IPS-15b (cell line): Measurements from ENCODE around the gene TOX2.

Source experiments
- H3K27me3 ChIP-seq: one replicate; pipeline ENCODE4 v1.6.1; 2013; ENCODE audit warnings: low read length; ENCODE audit not compliant: control insufficient read depth, insufficient read depth
- H3K36me3 ChIP-seq: one replicate; pipeline ENCODE4 v1.6.1; 2013; ENCODE audit warnings: low read length; ENCODE audit not compliant: control insufficient read depth, insufficient read depth
- H3K4me1 ChIP-seq: one replicate; pipeline ENCODE4 v1.6.1; 2013; ENCODE audit warnings: mild to moderate bottlenecking, low read length; ENCODE audit not compliant: control insufficient read depth, insufficient read depth
- H3K4me3 ChIP-seq: one replicate; pipeline ENCODE4 v1.5.1; 2013; ENCODE audit warnings: low read depth, low read length
- H3K9ac ChIP-seq: one replicate; pipeline ENCODE4 v1.6.1; 2013; ENCODE audit warnings: low read depth, mild to moderate bottlenecking, low read length
- H3K9me3 ChIP-seq: one replicate; pipeline ENCODE4 v1.6.1; 2013; ENCODE audit warnings: mild to moderate bottlenecking, low read length; ENCODE audit not compliant: control insufficient read depth, insufficient read depth

Gene TOX2

DNA sequence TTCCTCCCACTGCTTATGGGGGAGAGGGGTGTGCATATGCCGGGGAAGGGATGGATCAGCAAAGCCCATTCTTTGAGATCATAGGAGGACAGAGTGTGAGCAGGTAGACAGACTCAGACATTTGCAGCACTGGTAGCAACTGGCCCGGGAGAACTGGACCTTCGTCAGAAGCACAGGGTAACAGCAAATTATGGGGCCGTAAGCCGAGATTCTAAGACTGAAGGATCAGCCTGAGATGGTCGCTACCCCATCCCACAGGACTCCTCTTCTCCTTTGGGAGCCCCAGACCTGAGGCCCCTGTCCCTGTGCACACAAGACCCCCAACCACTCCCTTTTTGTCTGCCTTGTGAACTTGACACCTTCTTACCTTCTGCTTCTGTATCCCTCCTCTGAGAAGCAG, 106.5 kb downstream of the TOX2 start:
- Histone ChIP-seq H3K9me3 (no peaks in the 10 kb centered on the region), H3K36me3 (no peaks in the 10 kb centered on the region), H3K4me1 (peaks cover 7% of the 10 kb centered on the region), H3K9ac (no peak overlapping the region), H3K27me3 (no peaks in the 10 kb centered on the region), H3K4me3 (no peak overlapping the region)

DNA sequence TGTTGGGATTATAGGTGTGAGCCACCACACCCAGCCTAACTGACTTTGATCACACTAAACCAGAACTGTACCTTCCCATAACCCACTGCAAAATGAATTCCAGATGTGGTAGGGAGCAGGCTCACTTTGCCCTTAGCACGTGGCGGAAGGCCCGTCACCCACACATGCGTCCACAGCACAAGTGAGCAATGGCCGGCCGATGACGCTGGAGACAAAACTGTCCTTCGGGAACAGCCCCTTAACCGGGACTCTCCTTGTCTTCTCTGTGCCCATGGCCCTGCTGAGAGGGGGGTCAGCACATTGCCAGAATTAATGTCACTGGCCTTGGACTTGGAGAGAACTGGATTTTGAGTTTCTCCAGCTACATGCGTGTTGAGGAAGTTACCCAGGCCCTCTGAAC, 107.2 kb downstream of the TOX2 start:
- Histone ChIP-seq H3K27me3 (no peaks in the 10 kb centered on the region), H3K36me3 (no peaks in the 10 kb centered on the region), H3K4me1 (peaks cover 7% of the 10 kb centered on the region), H3K9me3 (no peaks in the 10 kb centered on the region), H3K4me3 (no peak overlapping the region), H3K9ac (no peak overlapping the region)

- Histone ChIP-seq H3K9ac (no peak overlapping the region), H3K4me1 (peaks cover 7% of the 10 kb centered on the region), H3K4me3 (no peak overlapping the region)
Observed at GRCh38 chr20:44022464-44022863, 107.8 kb downstream of the TOX2 start.

DNA sequence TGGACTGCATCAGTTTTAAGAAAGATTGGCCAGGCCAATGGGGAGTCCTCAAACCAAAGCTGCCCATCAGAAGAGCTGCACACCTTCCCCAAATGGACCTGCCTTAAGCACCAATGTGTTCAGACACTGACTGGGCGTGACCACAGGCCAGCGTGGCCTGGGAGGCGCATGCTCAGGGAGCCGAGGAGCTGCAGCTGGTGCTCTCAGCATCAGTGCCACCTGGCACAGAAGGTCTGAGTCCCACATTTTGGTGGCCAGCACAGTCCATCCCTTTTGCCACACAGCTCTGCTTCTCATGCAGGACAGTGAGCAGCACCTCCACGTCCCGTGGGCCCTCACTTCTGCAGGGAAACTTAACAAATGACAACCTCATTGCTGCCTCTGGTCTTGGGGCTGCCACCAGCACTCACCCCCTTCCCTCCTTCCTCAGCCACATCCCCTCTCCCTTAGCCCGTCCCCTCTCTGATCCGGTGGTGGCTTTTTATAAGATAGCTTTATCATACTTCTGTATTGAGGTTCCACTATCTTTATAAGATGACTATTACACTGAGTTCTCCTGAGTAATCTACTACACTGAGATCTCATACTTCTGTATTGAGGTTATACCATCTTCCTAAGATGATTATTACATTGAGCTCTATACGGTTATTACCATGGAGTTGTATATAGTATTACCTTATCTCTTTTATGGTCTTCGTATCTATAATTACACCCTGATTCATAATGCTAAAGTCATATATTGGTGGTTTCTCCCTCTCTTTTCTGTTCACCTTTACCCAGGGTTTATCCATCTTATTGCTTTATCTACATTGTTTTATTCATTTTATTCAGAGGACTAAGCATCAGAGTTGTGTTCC, 109.1 kb downstream of the TOX2 start:
- no peaks in the 10 kb centered on the region for H3K36me3 ChIP-seq
- H3K27me3 ChIP-seq = no peaks in the 10 kb centered on the region
- H3K4me1 ChIP-seq = peaks cover 7% of the 10 kb centered on the region
- H3K4me3 ChIP-seq = no peak overlapping the region
- H3K9me3 ChIP-seq = no peaks in the 10 kb centered on the region
- H3K9ac ChIP-seq = no peak overlapping the region

More at GRCh38 chr20:44022464-44022863, 107.8 kb downstream of the TOX2 start:
- Histone ChIP-seq H3K27me3 (no peaks in the 10 kb centered on the region), H3K36me3 (no peaks in the 10 kb centered on the region), H3K9me3 (no peaks in the 10 kb centered on the region)

- Histone ChIP-seq H3K27me3 (no peaks in the 10 kb centered on the region), H3K4me1 (peaks cover 4% of the 10 kb centered on the region), H3K9me3 (no peaks in the 10 kb centered on the region), H3K9ac (no peak overlapping the region), H3K4me3 (no peak overlapping the region), H3K36me3 (no peaks in the 10 kb centered on the region)
Observed at GRCh38 chr20:44024820-44025580, 110.3 kb downstream of the TOX2 start.

GRCh38 chr20:44025756-44026155, 111.1 kb downstream of the TOX2 start:
- no peak overlapping the region for H3K4me3 ChIP-seq
- H3K9me3 ChIP-seq = no peaks in the 10 kb centered on the region
- H3K36me3 ChIP-seq = no peaks in the 10 kb centered on the region
- no peaks in the 10 kb centered on the region for H3K27me3 ChIP-seq
- H3K9ac ChIP-seq = no peak overlapping the region
- H3K4me1 ChIP-seq = peaks cover under 1% of the 10 kb centered on the region

GRCh38 chr20:44026647-44027342, 112.1 kb downstream of the TOX2 start:
- Histone ChIP-seq H3K9me3 (no peaks in the 10 kb centered on the region), H3K36me3 (no peaks in the 10 kb centered on the region), H3K9ac (no peak overlapping the region), H3K4me3 (no peak overlapping the region), H3K27me3 (no peaks in the 10 kb centered on the region), H3K4me1 (no peaks in the 10 kb centered on the region)

- no peaks in the 10 kb centered on the region for H3K9me3 ChIP-seq
- no peaks in the 10 kb centered on the region for H3K36me3 ChIP-seq
- H3K4me1 ChIP-seq = no peaks in the 10 kb centered on the region
- H3K9ac ChIP-seq = no peak overlapping the region
- no peaks in the 10 kb centered on the region for H3K27me3 ChIP-seq
- H3K4me3 ChIP-seq = no peak overlapping the region
Observed at GRCh38 chr20:44027343-44028002, 112.8 kb downstream of the TOX2 start.

GRCh38 chr20:44028003-44028730, 113.5 kb downstream of the TOX2 start:
- no peak overlapping the region for H3K9ac ChIP-seq
- H3K9me3 ChIP-seq = no peaks in the 10 kb centered on the region
- H3K4me3 ChIP-seq = no peak overlapping the region
- H3K27me3 ChIP-seq = no peaks in the 10 kb centered on the region
- no peaks in the 10 kb centered on the region for H3K36me3 ChIP-seq
- no peaks in the 10 kb centered on the region for H3K4me1 ChIP-seq

DNA sequence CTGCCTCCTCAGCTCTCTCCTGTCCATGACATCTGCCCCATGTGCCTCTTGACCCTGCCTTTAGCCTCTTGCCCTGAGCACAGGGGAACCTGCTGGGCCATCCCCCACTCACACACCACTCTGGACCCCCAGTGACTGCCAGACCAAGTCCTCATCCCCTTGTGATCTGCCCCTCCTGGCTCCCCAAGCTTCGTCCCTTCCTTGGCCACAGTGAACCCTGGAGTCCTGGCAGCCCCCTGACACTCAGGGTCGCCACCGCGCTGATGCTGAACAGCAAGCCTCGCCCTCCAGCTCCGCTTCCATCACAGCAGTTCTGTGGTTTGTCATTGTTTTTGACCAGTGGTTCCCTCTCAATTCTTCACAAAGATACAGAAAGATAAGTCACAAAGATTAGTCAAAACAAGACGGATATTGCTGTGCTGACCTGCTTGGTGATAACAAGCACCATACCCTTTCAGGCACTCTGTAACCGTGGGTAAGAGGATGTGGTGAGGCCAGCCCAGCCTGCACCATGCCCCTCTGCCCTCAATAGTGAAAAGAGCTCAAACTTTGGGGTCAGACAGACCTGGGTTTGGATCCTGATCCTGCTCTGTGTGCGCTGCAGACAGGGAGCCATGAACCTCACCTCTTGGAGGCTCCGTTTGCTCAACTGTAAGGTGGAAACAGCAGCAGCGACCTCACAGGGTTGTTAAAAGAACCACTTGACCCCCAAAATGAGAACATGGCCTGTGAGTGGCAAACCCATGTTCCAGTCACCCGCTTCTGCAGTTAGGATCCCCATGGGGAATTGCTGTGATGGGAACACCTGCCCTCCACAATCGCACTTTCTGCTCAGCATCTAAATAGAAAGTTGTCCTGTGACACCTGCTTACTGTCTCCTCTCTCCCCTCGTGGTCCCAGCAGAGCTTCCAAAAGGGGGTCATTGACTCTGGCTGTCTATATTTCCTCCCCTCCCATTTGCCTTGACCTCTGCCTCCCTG, 114.5 kb downstream of the TOX2 start:
- Histone ChIP-seq H3K9ac (no peak overlapping the region), H3K4me3 (no peak overlapping the region), H3K27me3 (no peaks in the 10 kb centered on the region), H3K36me3 (no peaks in the 10 kb centered on the region), H3K4me1 (no peaks in the 10 kb centered on the region), H3K9me3 (no peaks in the 10 kb centered on the region)
